Measurements from ENCODE around the gene CAMTA2. TPM values are rescaled to one million over a fixed set of nuclear protein-coding genes. Genes with fewer than 3 reads are reported as not detected.
"Not testable (repeated sequence)": the region's sequence is repeated elsewhere in the genome, so short reads cannot be mapped to it uniquely, and the experiment has no call there.

The CAMTA2 gene
- total RNA-seq (2014; rRNA removed; shearing (Covaris generic)): 4.8 and 11.0 TPM in 2 replicates

- DNase-seq (ENCODE audit: low read depth): peak; percentile 71
These were observed at the start of gene CAMTA2 for GRCh38 chr17:4986951-4987766. Gene CAMTA2 (minus strand): TSS chr17:4987675. CDS start chr17:4986222, 1,453 bp downstream.

DNA sequence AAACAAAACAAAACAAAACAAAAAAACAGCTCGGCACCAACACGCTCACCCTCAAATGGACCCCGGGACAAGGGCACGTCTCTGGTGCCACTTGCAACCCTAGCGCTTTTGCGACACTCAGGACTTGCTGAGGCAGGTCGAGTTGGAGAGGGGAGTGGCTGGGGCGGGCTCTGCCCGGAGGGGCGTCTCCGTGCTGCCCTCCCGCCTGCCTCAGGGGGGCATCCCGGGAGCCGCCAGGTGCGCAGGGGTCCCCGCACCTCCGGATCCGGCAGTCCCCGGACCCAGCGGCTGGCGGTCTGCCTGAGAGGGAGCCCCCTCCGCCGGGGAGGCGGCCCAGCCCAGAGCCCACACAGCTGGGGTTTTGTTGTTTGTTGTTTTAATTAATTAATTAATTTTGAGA, 47.8 kb upstream of the CAMTA2 start, which contains the start of gene SLC52A1:
Gene SLC52A1, minus strand, starts transcription at position 112 of the 400 bp plus-strand sequence. CDS start 820 bp downstream, outside the sequence.
- no peak for DNase-seq (ENCODE audit: low read depth)

DNA sequence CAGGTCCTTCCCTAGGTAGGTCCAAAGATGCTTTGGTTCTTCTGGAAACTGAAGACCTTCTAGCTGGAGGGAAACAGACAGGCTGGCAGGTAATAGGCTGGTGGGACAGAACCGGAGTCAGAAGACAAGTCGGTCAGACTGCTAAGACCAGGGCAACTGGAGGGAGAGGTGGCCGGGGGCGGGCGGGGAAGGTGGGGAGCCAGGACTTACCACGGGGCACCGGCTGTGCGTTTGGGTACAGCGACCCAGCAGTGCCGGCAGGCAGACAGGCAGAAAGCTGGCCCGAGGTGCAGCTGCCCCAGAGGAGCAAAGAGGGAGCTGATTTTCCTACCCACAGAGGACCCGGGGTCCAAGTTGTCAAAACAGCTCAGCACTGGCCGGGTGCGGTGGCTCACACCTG, 47.2 kb upstream of the CAMTA2 start:
- DNase-seq (ENCODE audit: low read depth): no peak

GRCh38 chr17:5034063-5034462, 46.6 kb upstream of the CAMTA2 start:
- no peak for DNase-seq (ENCODE audit: low read depth)

GRCh38 chr17:5033352-5034015, 46.0 kb upstream of the CAMTA2 start:
- no peak for DNase-seq (ENCODE audit: low read depth)

DNA sequence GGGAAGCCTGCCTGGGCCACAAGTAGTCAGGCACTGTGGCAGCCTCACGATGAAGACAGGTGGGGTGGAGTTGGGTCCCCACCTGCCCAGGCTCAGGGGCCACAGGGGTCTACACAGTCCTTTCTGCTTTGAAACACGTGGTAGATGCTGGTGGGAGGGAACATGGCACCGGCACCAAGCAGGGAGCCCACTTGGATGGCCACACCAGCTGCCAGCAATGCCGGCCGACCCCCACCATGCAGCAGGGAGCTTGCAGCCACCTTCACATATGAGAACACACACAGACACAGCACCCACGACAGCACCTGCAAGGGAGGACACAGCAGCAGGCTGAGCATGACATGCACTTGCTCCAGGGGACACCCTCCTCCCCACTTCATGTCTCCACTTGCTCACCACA, 45.4 kb upstream of the CAMTA2 start:
- DNase-seq (ENCODE audit: low read depth): no peak

- DNase-seq (ENCODE audit: low read depth): peak; percentile 71
These were observed 44.0 kb upstream of the CAMTA2 start for GRCh38 chr17:5031365-5032082.

- not testable (repeated sequence) for DNase-seq (ENCODE audit: low read depth)
These were observed 42.7 kb upstream of the CAMTA2 start for GRCh38 chr17:5030168-5030567.

- no peak for DNase-seq (ENCODE audit: low read depth)
These were observed 40.4 kb upstream of the CAMTA2 start for GRCh38 chr17:5027916-5028315.

- no peak for DNase-seq (ENCODE audit: low read depth)
These were observed 39.8 kb upstream of the CAMTA2 start for GRCh38 chr17:5027299-5027698.

DNA sequence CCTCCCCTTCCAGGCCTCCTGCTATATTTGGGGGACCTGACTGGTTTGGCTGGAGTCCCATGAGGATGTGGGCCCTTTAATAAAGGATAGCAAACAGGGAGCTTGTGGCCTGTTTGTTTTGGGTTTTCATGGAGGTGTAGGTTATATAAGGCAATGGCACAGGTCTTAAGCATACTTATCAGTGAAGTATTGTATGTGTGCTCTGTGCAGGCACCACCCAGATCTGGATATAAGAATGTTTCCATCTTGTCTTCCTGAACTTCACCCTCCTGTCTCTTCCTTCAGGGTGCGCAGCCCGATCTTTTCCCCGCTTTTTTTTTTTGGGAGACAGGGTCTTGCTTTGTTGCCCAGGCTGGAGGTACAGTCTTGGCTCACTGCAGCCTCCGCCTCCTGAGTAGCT, 37.1 kb upstream of the CAMTA2 start:
- no peak for DNase-seq (ENCODE audit: low read depth)

GRCh38 chr17:5023588-5024147, 36.2 kb upstream of the CAMTA2 start:
- DNase-seq (ENCODE audit: low read depth): no peak

GRCh38 chr17:5022171-5022711, 34.8 kb upstream of the CAMTA2 start:
- no peak for DNase-seq (ENCODE audit: low read depth)

- no peak for DNase-seq (ENCODE audit: low read depth)
These were observed 33.1 kb upstream of the CAMTA2 start for GRCh38 chr17:5020502-5021023.

- DNase-seq (ENCODE audit: low read depth): peak; percentile 31
These were observed 32.0 kb upstream of the CAMTA2 start for GRCh38 chr17:5019475-5019956.

- DNase-seq (ENCODE audit: low read depth): no peak
These were observed 26.9 kb upstream of the CAMTA2 start for GRCh38 chr17:5014357-5014756.

- peak; percentile 45 for DNase-seq (ENCODE audit: low read depth)
These were observed 24.5 kb upstream of the CAMTA2 start for GRCh38 chr17:5011928-5012327.

DNA sequence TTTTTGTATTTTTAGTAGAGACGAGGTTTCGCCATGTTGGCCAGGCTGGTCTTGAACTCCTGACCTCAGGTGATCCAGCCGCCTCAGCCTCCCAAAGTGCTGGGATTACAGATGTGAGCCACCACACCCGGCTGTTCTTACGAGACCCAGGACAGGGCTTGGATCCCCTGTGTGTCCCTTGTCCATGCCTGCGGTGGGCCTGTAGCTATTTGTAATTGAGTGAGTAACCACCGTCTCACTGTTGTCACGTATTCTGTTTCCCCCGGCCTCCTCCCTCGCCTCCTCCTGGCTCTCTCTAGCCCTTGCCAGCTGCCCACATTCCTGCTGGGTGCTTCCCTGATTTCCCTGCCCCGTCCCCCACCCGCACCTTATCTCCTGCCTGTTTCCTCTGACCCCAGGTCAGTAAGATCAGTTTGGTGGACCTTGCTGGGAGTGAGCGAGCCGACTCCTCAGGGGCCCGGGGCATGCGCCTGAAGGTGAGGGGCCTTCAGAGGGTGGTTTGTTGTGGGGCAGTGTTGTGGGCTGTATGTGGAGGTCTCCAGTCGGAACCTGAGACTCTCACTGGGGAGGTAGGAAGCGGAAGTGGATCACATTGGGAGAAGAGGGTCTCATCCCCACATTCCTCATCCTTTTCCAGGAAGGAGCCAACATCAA, 15.9 kb upstream of the CAMTA2 start:
- DNase-seq (ENCODE audit: low read depth): no peak

- DNase-seq (ENCODE audit: low read depth): no peak
These were observed 14.8 kb upstream of the CAMTA2 start for GRCh38 chr17:5002121-5002788.

GRCh38 chr17:5000237-5000639, 12.8 kb upstream of the CAMTA2 start:
- no peak for DNase-seq (ENCODE audit: low read depth)

Data from M059J (cell line).